ENCODE data around the gene OR52I1. TPM values are rescaled to one million over a fixed set of nuclear protein-coding genes. Genes with fewer than 3 reads are reported as not detected.

OR52I1 gene
- total RNA-seq, 1 donor from 2014 or later = not detected

- no peak overlapping the region for H2AFZ ChIP-seq (replicated peaks)
- no peaks in the 10 kb centered on the region for H3F3A ChIP-seq (ENCODE audit: low read depth)
- H3K9ac ChIP-seq = no peak overlapping the region
- H3K4me1 Mint-ChIP-seq = no peaks in the 10 kb centered on the region
- DNase-seq (ENCODE audit: low spot score) = no peak
- no peak overlapping the region for H3K4me3 Mint-ChIP-seq
- H3K27ac Mint-ChIP-seq = no peak overlapping the region
- no peak for TF ChIP-seq CTCF (IDR thresholded peaks at IDR 0.05)
- TF ChIP-seq EZH2 (IDR thresholded peaks at IDR 0.05) = no peak
- no peak for TF ChIP-seq EZH2phosphoT487 (IDR thresholded peaks at IDR 0.05)
- H4K20me1 ChIP-seq (ENCODE audit: low read depth) = no peaks in the 10 kb centered on the region
- no peak overlapping the region for H3K4me2 ChIP-seq
- H3K4me3 ChIP-seq = no peak overlapping the region
- H3K9me3 ChIP-seq (ENCODE audit: low read depth) = no peaks in the 10 kb centered on the region
- peaks cover 4% of the 10 kb centered on the region for H3K9me3 Mint-ChIP-seq
- no peaks in the 10 kb centered on the region for H3K27me3 ChIP-seq
- no peaks in the 10 kb centered on the region for H3K36me3 ChIP-seq
- H3K27ac ChIP-seq = no peak overlapping the region
- H3K27me3 Mint-ChIP-seq (ENCODE audit: insufficient read depth, low read depth) = peaks cover 2% of the 10 kb centered on the region
- no peaks in the 10 kb centered on the region for H3K4me1 ChIP-seq
- H3K79me2 ChIP-seq (ENCODE audit: low read depth) = no peaks in the 10 kb centered on the region
- no peaks in the 10 kb centered on the region for H3K36me3 Mint-ChIP-seq
Observed at GRCh38 chr11:4547416-4547815, 46.4 kb upstream of the OR52I1 start.

GRCh38 chr11:4551346-4551979 lies 42.4 kb upstream of the OR52I1 start:
- Histone ChIP-seq H3K27me3 (no peaks in the 10 kb centered on the region), H4K20me1 (ENCODE audit: low read depth) (no peaks in the 10 kb centered on the region), H3K36me3 (no peaks in the 10 kb centered on the region), H3K79me2 (ENCODE audit: low read depth) (no peaks in the 10 kb centered on the region), H3K9ac (no peak overlapping the region), H2AFZ (replicated peaks) (no peak overlapping the region), H3K4me1 (no peaks in the 10 kb centered on the region), H3K4me3 (no peak overlapping the region), H3K4me2 (no peak overlapping the region), H3F3A (ENCODE audit: low read depth) (no peaks in the 10 kb centered on the region), H3K27ac (no peak overlapping the region), H3K9me3 (ENCODE audit: low read depth) (no peaks in the 10 kb centered on the region)
- no peak for TF ChIP-seq EZH2 (IDR thresholded peaks at IDR 0.05)
- TF ChIP-seq EZH2phosphoT487 (IDR thresholded peaks at IDR 0.05) = no peak
- peak; percentile 46 for TF ChIP-seq CTCF (IDR thresholded peaks at IDR 0.05)
- Mint-ChIP-seq H3K4me3 (no peak overlapping the region), H3K4me1 (no peaks in the 10 kb centered on the region), H3K27me3 (ENCODE audit: insufficient read depth, low read depth) (peaks cover 3% of the 10 kb centered on the region), H3K27ac (no peak overlapping the region), H3K36me3 (no peaks in the 10 kb centered on the region), H3K9me3 (peaks cover 6% of the 10 kb centered on the region)
- peak; percentile 10 for DNase-seq (ENCODE audit: low spot score)

- no peaks in the 10 kb centered on the region for H3F3A ChIP-seq (ENCODE audit: low read depth)
- H3K27ac Mint-ChIP-seq = no peak overlapping the region
- TF ChIP-seq CTCF (IDR thresholded peaks at IDR 0.05) = no peak
- TF ChIP-seq EZH2 (IDR thresholded peaks at IDR 0.05) = no peak
- no peak for TF ChIP-seq EZH2phosphoT487 (IDR thresholded peaks at IDR 0.05)
- no peaks in the 10 kb centered on the region for H3K9me3 ChIP-seq (ENCODE audit: low read depth)
- H3K27me3 Mint-ChIP-seq (ENCODE audit: insufficient read depth, low read depth) = peaks cover 3% of the 10 kb centered on the region
- no peak overlapping the region for H3K9ac ChIP-seq
- peak overlapping the region; percentile 34 for H2AFZ ChIP-seq (replicated peaks)
- H3K4me3 ChIP-seq = no peak overlapping the region
- H3K4me1 ChIP-seq = no peaks in the 10 kb centered on the region
- no peaks in the 10 kb centered on the region for H3K27me3 ChIP-seq
- H3K9me3 Mint-ChIP-seq = peaks cover 14% of the 10 kb centered on the region
- H3K36me3 ChIP-seq = no peaks in the 10 kb centered on the region
- H3K27ac ChIP-seq = no peak overlapping the region
- DNase-seq (ENCODE audit: low spot score) = no peak
- no peak overlapping the region for H3K4me2 ChIP-seq
- no peaks in the 10 kb centered on the region for H3K36me3 Mint-ChIP-seq
- no peaks in the 10 kb centered on the region for H4K20me1 ChIP-seq (ENCODE audit: low read depth)
- H3K79me2 ChIP-seq (ENCODE audit: low read depth) = no peaks in the 10 kb centered on the region
- no peak overlapping the region for H3K4me3 Mint-ChIP-seq
- no peaks in the 10 kb centered on the region for H3K4me1 Mint-ChIP-seq
Observed at GRCh38 chr11:4559527-4560440, 34.1 kb upstream of the OR52I1 start.

Data from neural progenitor cell (in vitro differentiated cells).